NCI-H1930 (cell line): ENCODE data around the gene HASPIN.

Source experiments
- DNase-seq, 2 experiments: peaks; one replicate each; lab custom pipeline; 2025; lab: John Stamatoyannopoulos, UW

The HASPIN gene

GRCh38 chr17:3738562-3739295, 15.0 kb downstream of the HASPIN start:
- DNase-seq = no peak

- DNase-seq = no peak
Observed at GRCh38 chr17:3739422-3740124, 15.9 kb downstream of the HASPIN start.

GRCh38 chr17:3740611-3741073, 16.9 kb downstream of the HASPIN start:
- no peak for DNase-seq

GRCh38 chr17:3744014-3744413, 20.3 kb downstream of the HASPIN start:
- DNase-seq = no peak

GRCh38 chr17:3745071-3745470, 21.4 kb downstream of the HASPIN start:
- DNase-seq = no peak

GRCh38 chr17:3747805-3748204, 24.1 kb downstream of the HASPIN start:
- no peak for DNase-seq

- DNase-seq = no peak
Observed at GRCh38 chr17:3748576-3748975, 24.9 kb downstream of the HASPIN start.

- DNase-seq = no peak
Observed at GRCh38 chr17:3750296-3750695, 26.6 kb downstream of the HASPIN start.

GRCh38 chr17:3750926-3751325, 27.2 kb downstream of the HASPIN start:
- no peak for DNase-seq

GRCh38 chr17:3751836-3752235, 28.1 kb downstream of the HASPIN start:
- no peak for DNase-seq

GRCh38 chr17:3753624-3754023, 29.9 kb downstream of the HASPIN start:
- no peak for DNase-seq

GRCh38 chr17:3754066-3754457, 30.4 kb downstream of the HASPIN start:
- DNase-seq = no peak

GRCh38 chr17:3754458-3755334, 31.0 kb downstream of the HASPIN start:
- DNase-seq = peak; percentile 85 to 90

GRCh38 chr17:3755335-3756030, 31.8 kb downstream of the HASPIN start:
- DNase-seq = no peak

GRCh38 chr17:3759597-3760216, 36.0 kb downstream of the HASPIN start:
- DNase-seq = no peak

- no peak for DNase-seq
Observed at GRCh38 chr17:3761036-3761917, 37.6 kb downstream of the HASPIN start.

GRCh38 chr17:3761918-3762380, 38.2 kb downstream of the HASPIN start:
- DNase-seq = no peak

- no peak for DNase-seq
Observed at GRCh38 chr17:3762922-3763776, 39.4 kb downstream of the HASPIN start.

- no peak for DNase-seq
Observed at GRCh38 chr17:3763777-3764170, 40.1 kb downstream of the HASPIN start.
